Neural cell (in vitro differentiated cells): ENCODE results near the gene MAVS. TPM values are rescaled to one million over a fixed set of nuclear protein-coding genes. Genes with fewer than 3 reads are reported as not detected.

Experiments
- H2AFZ ChIP-seq: fragments of 200-600, 300-800 bp; sonication (generic), shearing (Covaris generic); 2 replicates; pipeline ENCODE4 v1.6.0; 2014; ENCODE audit warnings: low read depth, mild to moderate bottlenecking, antibody characterized with exemption, low read length, moderate library complexity
- H3F3A ChIP-seq: fragments of 200-600 bp; shearing (Covaris generic); 2 replicates; pipeline ENCODE4 v1.6.1; 2016; ENCODE audit warnings: mild to moderate bottlenecking, moderate library complexity, mixed read lengths, antibody characterized with exemption, low read length; ENCODE audit not compliant: insufficient read depth, poor library complexity, severe bottlenecking
- H3K27ac ChIP-seq: fragments of 200-600, 300-800 bp; sonication (generic), shearing (Covaris generic); 2 replicates; pipeline ENCODE4 v1.5.1; 2014; ENCODE audit warnings: mild to moderate bottlenecking, low read length, moderate library complexity
- H3K27me3 ChIP-seq: fragments of 300-800, 200-600 bp; sonication (generic), shearing (Covaris generic); 2 replicates; pipeline ENCODE4 v1.6.0; 2014; ENCODE audit warnings: mild to moderate bottlenecking, low read depth, low read length, moderate library complexity; ENCODE audit not compliant: insufficient read depth
- H3K36me3 ChIP-seq: fragments of 300-800, 200-600 bp; sonication (generic), shearing (Covaris generic); 2 replicates; pipeline ENCODE4 v1.5.1; 2014; ENCODE audit warnings: mild to moderate bottlenecking, antibody characterized with exemption, low read length, moderate library complexity; ENCODE audit not compliant: insufficient read depth
- H3K4me2 ChIP-seq: fragments of 300-800, 200-600 bp; sonication (generic), shearing (Covaris generic); 2 replicates; pipeline ENCODE4 v1.6.0; 2014; ENCODE audit warnings: mild to moderate bottlenecking, low read length
- H3K4me3 ChIP-seq: fragments of 300-800, 200-600 bp; sonication (generic), shearing (Covaris generic); 2 replicates; pipeline ENCODE4 v1.5.1; 2014; ENCODE audit warnings: mild to moderate bottlenecking, low read length, moderate library complexity
- H3K79me2 ChIP-seq: fragments of 200-600 bp; shearing (Covaris generic); replicated peaks from 2 replicates; pipeline ENCODE4 v1.6.0; 2014; ENCODE audit warnings: mild to moderate bottlenecking, low read length, moderate library complexity; ENCODE audit not compliant: insufficient read depth
- H3K9ac ChIP-seq: fragments of 300-800, 200-600 bp; sonication (generic), shearing (Covaris generic); 2 replicates; pipeline ENCODE4 v1.6.1; 2016; ENCODE audit warnings: mild to moderate bottlenecking, low read length, mixed read lengths
- H3K9me2 ChIP-seq: fragments of 200-600 bp; shearing (Covaris generic); 2 replicates; pipeline ENCODE4 v1.6.1; 2016; ENCODE audit warnings: mild to moderate bottlenecking, low read length, mixed read lengths; ENCODE audit not compliant: insufficient read depth
- H3K9me3 ChIP-seq: fragments of 200-600, 300-800 bp; sonication (generic), shearing (Covaris generic); 2 replicates; pipeline ENCODE4 v1.6.1; 2016; ENCODE audit warnings: mild to moderate bottlenecking, mixed run types, low read length, moderate library complexity, mixed read lengths
- H4K20me1 ChIP-seq: fragments of 200-600 bp; shearing (Covaris generic); 2 replicates; pipeline ENCODE4 v1.6.1; 2016; ENCODE audit warnings: mild to moderate bottlenecking, mixed run types; ENCODE audit not compliant: insufficient read depth
- CTCF ChIP-seq: fragments of 450-650 bp; IDR thresholded peaks from 2 replicates; pipeline ENCODE4 v1.5.1; 2014; ENCODE audit warnings: antibody characterized with exemption, mild to moderate bottlenecking, moderate library complexity; ENCODE audit not compliant: poor library complexity, severe bottlenecking
- EP300 ChIP-seq: fragments of 450-650 bp; conservative IDR thresholded peaks from 2 replicates; pipeline ENCODE4 v1.6.1; 2014; ENCODE audit warnings: antibody characterized with exemption, mild to moderate bottlenecking, moderate library complexity; ENCODE audit not compliant: poor library complexity, severe bottlenecking
- EZH2 ChIP-seq: fragments of 200-600, 300-800 bp; shearing (Covaris generic), sonication (generic); IDR thresholded peaks from 2 replicates; pipeline ENCODE4 v1.6.1; 2014; ENCODE audit warnings: antibody characterized with exemption, low read length, borderline replicate concordance, mild to moderate bottlenecking; ENCODE audit not compliant: insufficient read depth, poor library complexity, severe bottlenecking
- MXI1 ChIP-seq: fragments of 450-650 bp; conservative IDR thresholded peaks from 2 replicates; pipeline ENCODE4 v1.6.1; 2014; ENCODE audit warnings: antibody characterized with exemption, mild to moderate bottlenecking; ENCODE audit not compliant: poor library complexity, severe bottlenecking
- POLR2AphosphoS5 ChIP-seq: IDR thresholded peaks from 2 replicates; pipeline ENCODE4 v1.6.1; 2012
- RAD21 ChIP-seq: fragments of 450-650 bp; conservative IDR thresholded peaks from 2 replicates; pipeline ENCODE4 v1.6.1; 2014; ENCODE audit warnings: antibody characterized with exemption, mild to moderate bottlenecking, moderate library complexity
- SMC3 ChIP-seq: fragments of 450-650 bp; conservative IDR thresholded peaks from 2 replicates; pipeline ENCODE4 v1.6.1; 2014; ENCODE audit warnings: antibody characterized with exemption, mild to moderate bottlenecking, moderate library complexity; ENCODE audit not compliant: poor library complexity
- TAF1 ChIP-seq: IDR thresholded peaks from 2 replicates; pipeline ENCODE4 v1.6.1; 2012; ENCODE audit warnings: low read depth
- polyA plus RNA-seq: library from polyadenylated mRNA; depleted of rRNA; stranded (reverse); fragments of >200 nt; gene quantifications from 2 replicates; pipeline ENCODE4 v1.2.3, GENCODE V29; 2014
- TF ChIP-seq, protein P1 (sequence below): IDR thresholded peaks from 2 replicates; pipeline ENCODE4 v1.6.1; 2012; ENCODE audit warnings: borderline replicate concordance

Gene MAVS
- polyA plus RNA-seq, 1 donor from 2014 or later = 5.4 TPM

DNA sequence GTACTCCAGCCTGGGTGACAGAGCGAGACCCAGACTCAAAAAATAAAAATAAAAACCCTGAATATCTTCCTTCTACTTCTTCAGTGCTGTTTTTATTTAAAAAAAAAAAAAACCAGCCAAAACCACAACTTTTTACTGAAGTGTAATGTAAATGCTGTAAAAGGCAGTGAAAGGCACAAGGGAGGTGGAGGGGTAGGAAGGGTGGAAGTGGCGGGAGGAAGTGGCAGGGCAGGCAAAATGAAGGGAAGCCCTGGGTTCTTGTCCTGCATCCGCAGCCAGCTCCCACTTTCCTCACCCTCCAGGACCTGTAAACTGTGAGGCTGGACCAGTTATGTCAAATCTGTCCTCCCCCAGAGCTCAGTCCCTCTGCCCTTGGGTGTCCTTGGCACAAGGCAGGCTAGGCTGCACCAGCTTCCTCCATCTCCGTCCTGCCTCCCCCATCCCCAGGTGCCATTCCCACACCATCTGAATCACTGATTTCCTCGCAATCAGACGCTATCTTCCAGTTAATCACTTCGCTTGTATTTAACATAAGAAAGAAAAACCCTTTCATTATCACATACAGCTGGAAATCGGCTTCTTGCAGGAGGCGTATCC, 28.8 kb downstream of the MAVS start:
- Histone ChIP-seq H3K27me3 (no peaks in the 10 kb centered on the region), H3K4me3 (no peak overlapping the region)

GRCh38 chr20:3876000-3876399, 29.4 kb downstream of the MAVS start:
- H2AFZ ChIP-seq = no peak overlapping the region
- no peaks in the 10 kb centered on the region for H3K9me3 ChIP-seq
- H3K36me3 ChIP-seq = no peaks in the 10 kb centered on the region
- no peak overlapping the region for H3K9ac ChIP-seq
- no peaks in the 10 kb centered on the region for H3F3A ChIP-seq
- H3K9me2 ChIP-seq = no peaks in the 10 kb centered on the region
- H3K4me3 ChIP-seq = no peak overlapping the region
- H3K4me2 ChIP-seq = no peak overlapping the region
- no peaks in the 10 kb centered on the region for H3K79me2 ChIP-seq
- no peaks in the 10 kb centered on the region for H3K27me3 ChIP-seq
- no peaks in the 10 kb centered on the region for H4K20me1 ChIP-seq
- H3K27ac ChIP-seq = no peak overlapping the region
- TF ChIP-seq, protein P1, sequence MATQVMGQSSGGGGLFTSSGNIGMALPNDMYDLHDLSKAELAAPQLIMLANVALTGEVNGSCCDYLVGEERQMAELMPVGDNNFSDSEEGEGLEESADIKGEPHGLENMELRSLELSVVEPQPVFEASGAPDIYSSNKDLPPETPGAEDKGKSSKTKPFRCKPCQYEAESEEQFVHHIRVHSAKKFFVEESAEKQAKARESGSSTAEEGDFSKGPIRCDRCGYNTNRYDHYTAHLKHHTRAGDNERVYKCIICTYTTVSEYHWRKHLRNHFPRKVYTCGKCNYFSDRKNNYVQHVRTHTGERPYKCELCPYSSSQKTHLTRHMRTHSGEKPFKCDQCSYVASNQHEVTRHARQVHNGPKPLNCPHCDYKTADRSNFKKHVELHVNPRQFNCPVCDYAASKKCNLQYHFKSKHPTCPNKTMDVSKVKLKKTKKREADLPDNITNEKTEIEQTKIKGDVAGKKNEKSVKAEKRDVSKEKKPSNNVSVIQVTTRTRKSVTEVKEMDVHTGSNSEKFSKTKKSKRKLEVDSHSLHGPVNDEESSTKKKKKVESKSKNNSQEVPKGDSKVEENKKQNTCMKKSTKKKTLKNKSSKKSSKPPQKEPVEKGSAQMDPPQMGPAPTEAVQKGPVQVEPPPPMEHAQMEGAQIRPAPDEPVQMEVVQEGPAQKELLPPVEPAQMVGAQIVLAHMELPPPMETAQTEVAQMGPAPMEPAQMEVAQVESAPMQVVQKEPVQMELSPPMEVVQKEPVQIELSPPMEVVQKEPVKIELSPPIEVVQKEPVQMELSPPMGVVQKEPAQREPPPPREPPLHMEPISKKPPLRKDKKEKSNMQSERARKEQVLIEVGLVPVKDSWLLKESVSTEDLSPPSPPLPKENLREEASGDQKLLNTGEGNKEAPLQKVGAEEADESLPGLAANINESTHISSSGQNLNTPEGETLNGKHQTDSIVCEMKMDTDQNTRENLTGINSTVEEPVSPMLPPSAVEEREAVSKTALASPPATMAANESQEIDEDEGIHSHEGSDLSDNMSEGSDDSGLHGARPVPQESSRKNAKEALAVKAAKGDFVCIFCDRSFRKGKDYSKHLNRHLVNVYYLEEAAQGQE = no peak
- TF ChIP-seq POLR2AphosphoS5 = no peak
- TF ChIP-seq MXI1 = no peak
- no peak for TF ChIP-seq EZH2
- TF ChIP-seq SMC3 = no peak
- no peak for TF ChIP-seq EP300
- TF ChIP-seq CTCF = no peak
- no peak for TF ChIP-seq RAD21

More for the DNA sequence above, 28.8 kb downstream of the MAVS start:
- Histone ChIP-seq H3K27ac (no peak overlapping the region), H2AFZ (no peak overlapping the region), H3K36me3 (no peaks in the 10 kb centered on the region), H3K9me2 (no peaks in the 10 kb centered on the region), H3K4me2 (no peak overlapping the region), H3K9me3 (no peaks in the 10 kb centered on the region), H3K9ac (no peak overlapping the region), H3F3A (no peaks in the 10 kb centered on the region), H3K79me2 (no peaks in the 10 kb centered on the region), H4K20me1 (no peaks in the 10 kb centered on the region)
- no peak for TF ChIP-seq SMC3
- TF ChIP-seq, protein P1 = no peak
- no peak for TF ChIP-seq POLR2AphosphoS5
- no peak for TF ChIP-seq MXI1
- TF ChIP-seq RAD21 = no peak
- TF ChIP-seq TAF1 = no peak
- no peak for TF ChIP-seq CTCF
- TF ChIP-seq EP300 = no peak
- TF ChIP-seq EZH2 = no peak
